HTR-8/SVneo (cell line): ENCODE measurements around the gene BPNT1.

ENCODE experiments used
- DNase-seq: peaks from one replicate; pipeline ENCODE4 v3.0.0; 2011; ENCODE audit warnings: low spot score, mixed read lengths; ENCODE audit not compliant: insufficient read length
- FAIRE-seq: peaks from 2 replicates; lab custom pipeline; 2011; peaks lifted over from hg19 to GRCh38; lab: Jason Lieb, UNC

Gene BPNT1

DNA sequence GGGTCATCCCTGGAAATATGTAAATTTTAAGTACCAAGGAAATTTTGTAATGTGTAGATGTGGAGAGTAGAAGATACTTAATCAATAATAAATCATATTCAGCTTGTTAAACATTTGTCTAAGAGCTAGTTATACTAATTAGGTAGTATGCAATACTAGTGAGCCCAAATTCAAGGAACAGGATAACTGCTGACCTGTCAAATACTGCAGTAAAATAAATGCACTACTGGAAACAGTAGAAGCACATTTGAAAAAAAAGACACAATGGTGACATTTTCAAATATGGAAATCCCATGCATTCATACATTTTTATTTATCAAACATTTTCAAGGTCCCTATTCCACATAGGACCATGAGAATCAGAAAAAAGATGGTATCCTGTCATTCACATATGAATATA, 70.5 kb downstream of the BPNT1 start:
- FAIRE-seq: no peak

GRCh38 chr1:220013497-220013896, 76.1 kb downstream of the BPNT1 start:
- DNase-seq (no peak), FAIRE-seq (no peak)

More for the DNA sequence above, 70.5 kb downstream of the BPNT1 start:
- no peak for DNase-seq

GRCh38 chr1:220012259-220012658, 77.3 kb downstream of the BPNT1 start:
- DNase-seq (no peak), FAIRE-seq (no peak)

- no peak for FAIRE-seq
- DNase-seq: no peak
These were observed 78.0 kb downstream of the BPNT1 start for GRCh38 chr1:220011620-220012019.
